ENCODE data around the gene SLC15A5.

DNA sequence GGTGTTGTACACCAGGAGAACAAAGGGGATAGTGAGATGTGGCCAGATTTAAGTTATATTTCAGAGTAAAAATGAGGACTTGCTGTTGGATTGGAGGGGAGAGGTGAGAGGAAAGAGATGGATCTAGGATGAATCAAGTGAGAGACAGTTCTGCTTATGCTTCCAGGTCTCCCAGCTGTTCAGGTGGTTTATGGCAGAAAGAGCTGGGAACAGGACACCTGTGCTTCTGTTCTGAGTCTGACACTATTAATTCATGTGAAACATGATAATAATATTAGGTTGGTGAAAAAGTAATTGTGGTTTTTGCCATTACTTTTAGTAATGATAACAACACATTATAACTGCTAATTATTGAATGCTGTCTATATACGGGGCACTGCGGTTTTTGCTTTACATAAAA lies 55.7 kb downstream of the SLC15A5 start:
- TF ChIP-seq CTCF (IDR thresholded peaks at IDR 0.05) (no peak), EZH2 (IDR thresholded peaks at IDR 0.05) (no peak)

Measured in neural progenitor cell (in vitro differentiated cells).